ENCODE results near the gene WDFY3.

- no peak for TF ChIP-seq CTCF (IDR thresholded peaks at IDR 0.05)
- no peak for TF ChIP-seq EZH2phosphoT487 (IDR thresholded peaks at IDR 0.05)
Measured at GRCh38 chr4:84718699-84719098, 247.8 kb downstream of the WDFY3 start.
